HEK293T (cell line): ENCODE results near the gene HSPA2.

Experiments used
- FOXK2 ChIP-seq: fragments of 450-650 bp; IDR thresholded peaks from 2 replicates; pipeline ENCODE4 v1.6.1; 2016; ENCODE audit warnings: mild to moderate bottlenecking
- SP1 ChIP-seq: fragments of 450-650 bp; IDR thresholded peaks from 2 replicates; pipeline ENCODE4 v1.6.1; 2017

- TF ChIP-seq SP1 (no peak), FOXK2 (no peak)
These were observed 28.6 kb downstream of the HSPA2 start for GRCh38 chr14:64569138-64569631.
